Endothelial cell (in vitro differentiated cells): ENCODE measurements around the gene SMAD7. TPM values are rescaled to one million over a fixed set of nuclear protein-coding genes. Genes with fewer than 3 reads are reported as not detected.
A peak's percentile ranks its signal among the peaks of the same experiment; 100 is the strongest.

Experiments used
- DNase-seq: peaks from one replicate; pipeline ENCODE4 v3.0.0; 2021; ENCODE audit warnings: low spot score
- H3K27ac Mint-ChIP-seq: one replicate; pipeline ENCODE4 v1.8.0; 2021; ENCODE audit warnings: mixed read lengths, inconsistent platforms; ENCODE audit not compliant: unreplicated experiment
- H3K27me3 Mint-ChIP-seq: one replicate; pipeline ENCODE4 v1.8.0; 2021; ENCODE audit warnings: mild to moderate bottlenecking, moderate library complexity, mixed read lengths, inconsistent platforms; ENCODE audit not compliant: unreplicated experiment
- H3K36me3 Mint-ChIP-seq: one replicate; pipeline ENCODE4 v1.8.0; 2021; ENCODE audit warnings: mild to moderate bottlenecking, low read depth, mixed read lengths, inconsistent platforms; ENCODE audit not compliant: unreplicated experiment
- H3K4me1 Mint-ChIP-seq: one replicate; pipeline ENCODE4 v1.8.0; 2021; ENCODE audit warnings: mild to moderate bottlenecking, mixed read lengths, inconsistent platforms; ENCODE audit not compliant: unreplicated experiment
- H3K4me3 Mint-ChIP-seq: one replicate; pipeline ENCODE4 v1.8.0; 2021; ENCODE audit warnings: mild to moderate bottlenecking, mixed read lengths, inconsistent platforms; ENCODE audit not compliant: unreplicated experiment
- H3K9me3 Mint-ChIP-seq: one replicate; pipeline ENCODE4 v1.8.0; 2021; ENCODE audit warnings: mixed read lengths, inconsistent platforms; ENCODE audit not compliant: unreplicated experiment
- CTCF ChIP-seq: fragments of 200-600 bp; sonication (generic); IDR thresholded peaks from one replicate; pipeline ENCODE4 v1.5.0; 2021; ENCODE audit warnings: antibody characterized with exemption; ENCODE audit not compliant: unreplicated experiment
- long read RNA-seq: library from polyadenylated mRNA; unstranded; transcript quantifications from one replicate; pipeline ENCODE4 v2.0.0, GENCODE V29; 2020; ENCODE audit not compliant: unreplicated experiment
- total RNA-seq: library from RNA; stranded (reverse); fragmentation: NEBNext Ultra II Directional; extraction: Animal tissue kit (Norgen Biotek cat#: 25700); gene quantifications from one replicate; pipeline ENCODE4 v1.2.1, GENCODE V29; 2021; ENCODE audit not compliant: unreplicated experiment

SMAD7 gene
- total RNA-seq = 30.1 TPM
- long read RNA-seq, partial matches to known transcripts = 0 of 2 reads
- long read RNA-seq, other reads (novel, unspliced or antisense) = 2 of 2 reads

GRCh38 chr18:48950536-48951447, at the start of gene SMAD7:
SMAD7 (minus strand) TSS chr18:48950965; CDS start chr18:48950424, 541 bp downstream.
- Mint-ChIP-seq H3K27me3 (peaks cover 4% of the 10 kb centered on the region), H3K9me3 (no peaks in the 10 kb centered on the region), H3K4me1 (peaks cover 35% of the 10 kb centered on the region), H3K27ac (peak within 1 kb of the TSS; percentile 78), H3K4me3 (peak within 1 kb of the TSS; percentile 99), H3K36me3 (peaks cover 10% of the 10 kb centered on the region)
- DNase-seq = no peak
- no peak for TF ChIP-seq CTCF

GRCh38 chr18:48999569-48999968, 48.8 kb upstream of the SMAD7 start:
- no peaks in the 10 kb centered on the region for H3K4me1 Mint-ChIP-seq
- no peak for TF ChIP-seq CTCF
- no peak overlapping the region for H3K4me3 Mint-ChIP-seq
- no peak for DNase-seq
- no peaks in the 10 kb centered on the region for H3K9me3 Mint-ChIP-seq
- no peaks in the 10 kb centered on the region for H3K36me3 Mint-ChIP-seq
- H3K27me3 Mint-ChIP-seq = peaks cover 3% of the 10 kb centered on the region
- H3K27ac Mint-ChIP-seq = no peak overlapping the region

GRCh38 chr18:48997985-48998831, 47.4 kb upstream of the SMAD7 start:
- peak overlapping the region; percentile 54 for H3K27ac Mint-ChIP-seq

GRCh38 chr18:48997681-48997984, 46.9 kb upstream of the SMAD7 start:
- H3K4me1 Mint-ChIP-seq = peaks cover 5% of the 10 kb centered on the region
- no peaks in the 10 kb centered on the region for H3K9me3 Mint-ChIP-seq
- DNase-seq = no peak
- no peak overlapping the region for H3K4me3 Mint-ChIP-seq
- peak overlapping the region; percentile 54 for H3K27ac Mint-ChIP-seq
- no peaks in the 10 kb centered on the region for H3K36me3 Mint-ChIP-seq
- peaks cover 5% of the 10 kb centered on the region for H3K27me3 Mint-ChIP-seq
- no peak for TF ChIP-seq CTCF

More at GRCh38 chr18:48997985-48998831, 47.4 kb upstream of the SMAD7 start:
- TF ChIP-seq CTCF = no peak
- H3K9me3 Mint-ChIP-seq = no peaks in the 10 kb centered on the region
- H3K27me3 Mint-ChIP-seq = peaks cover 3% of the 10 kb centered on the region
- H3K36me3 Mint-ChIP-seq = no peaks in the 10 kb centered on the region
- H3K4me3 Mint-ChIP-seq = no peak overlapping the region
- DNase-seq = no peak
- H3K4me1 Mint-ChIP-seq = no peaks in the 10 kb centered on the region
